ENCODE data around the gene MMRN2.
A peak's percentile ranks its signal among the peaks of the same experiment; 100 is the strongest.
"Not testable (repeated sequence)": the region's sequence is repeated elsewhere in the genome, so short reads cannot be mapped to it uniquely, and the experiment has no call there.

Gene MMRN2

GRCh38 chr10:86957471-86958115 lies at the start of gene MMRN2:
Gene MMRN2, minus strand, starts transcription at chr10:86957615. Its CDS starts 74 bp downstream, at chr10:86957541.
- TF ChIP-seq CTCF (IDR thresholded peaks at IDR 0.05) = no peak
- Histone ChIP-seq H3K4me3 (peak within 1 kb of the TSS; percentile 66), H3K27ac (peak within 1 kb of the TSS; percentile 93 to 94)
- peak; percentile 72 for DNase-seq (ENCODE audit: low spot score)

GRCh38 chr10:87007124-87007523 lies 49.7 kb upstream of the MMRN2 start:
- not testable (repeated sequence) for DNase-seq (ENCODE audit: low spot score); H3K27ac ChIP-seq; H3K4me3 ChIP-seq

- no peak for TF ChIP-seq CTCF (IDR thresholded peaks at IDR 0.05)
- DNase-seq (ENCODE audit: low spot score) = no peak
- no peak overlapping the region for H3K27ac ChIP-seq
- H3K4me3 ChIP-seq = no peak overlapping the region
Observed at GRCh38 chr10:87000491-87000890, 43.1 kb upstream of the MMRN2 start.

DNA sequence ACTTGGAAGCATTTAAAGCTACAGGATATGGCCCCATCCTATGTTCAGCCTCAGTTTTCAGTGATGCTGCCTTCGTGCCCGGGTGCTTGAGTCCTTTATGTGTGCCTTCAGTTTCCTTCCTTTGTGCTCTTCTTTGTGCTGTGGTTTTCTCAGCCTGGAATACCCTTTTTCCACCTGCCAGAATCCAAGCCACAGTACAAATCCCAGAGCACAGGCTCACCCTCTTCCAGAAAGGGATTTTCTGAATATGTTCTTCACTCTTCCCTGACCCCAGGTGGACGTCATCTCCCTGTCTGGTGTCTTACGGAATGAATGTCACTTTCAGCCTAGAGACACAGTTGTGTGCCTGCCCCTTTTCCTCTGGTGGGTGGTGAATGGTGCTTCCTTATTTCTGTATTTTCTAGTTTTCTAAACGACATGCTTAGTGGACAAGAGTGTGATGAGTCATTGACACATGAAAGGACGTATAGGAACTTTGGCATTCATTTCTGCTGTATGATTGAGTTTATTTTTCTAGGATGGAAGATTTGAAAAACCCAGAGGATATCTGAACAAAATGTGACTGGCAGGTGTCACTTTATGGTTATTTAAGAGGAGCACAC lies 42.5 kb upstream of the MMRN2 start:
- not testable (repeated sequence) for DNase-seq (ENCODE audit: low spot score); H3K4me3 ChIP-seq; H3K27ac ChIP-seq

DNA sequence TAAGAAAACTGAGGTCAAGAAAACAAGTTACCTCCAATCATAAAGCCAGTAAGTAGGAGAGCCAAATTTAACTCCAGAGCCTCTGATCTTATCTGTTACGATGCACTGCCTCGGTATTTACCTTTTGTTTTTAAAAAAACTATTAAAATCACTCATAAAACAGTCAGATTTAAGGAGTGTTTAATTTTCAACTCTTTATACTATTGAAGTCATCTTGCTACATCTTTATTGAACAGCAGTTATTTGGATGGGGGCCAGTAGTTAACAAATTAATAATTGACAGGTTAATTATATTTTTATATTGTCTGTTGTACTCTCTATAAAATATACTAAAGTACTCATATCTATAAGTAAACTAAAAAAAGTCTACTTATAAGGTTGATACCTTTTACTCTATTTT lies 35.5 kb upstream of the MMRN2 start:
- H3K27ac ChIP-seq = peak overlapping the region in 1 of 2 donors; percentile 10
- TF ChIP-seq CTCF (IDR thresholded peaks at IDR 0.05) = no peak
- H3K4me3 ChIP-seq = no peak overlapping the region
- DNase-seq (ENCODE audit: low spot score) = no peak

DNA sequence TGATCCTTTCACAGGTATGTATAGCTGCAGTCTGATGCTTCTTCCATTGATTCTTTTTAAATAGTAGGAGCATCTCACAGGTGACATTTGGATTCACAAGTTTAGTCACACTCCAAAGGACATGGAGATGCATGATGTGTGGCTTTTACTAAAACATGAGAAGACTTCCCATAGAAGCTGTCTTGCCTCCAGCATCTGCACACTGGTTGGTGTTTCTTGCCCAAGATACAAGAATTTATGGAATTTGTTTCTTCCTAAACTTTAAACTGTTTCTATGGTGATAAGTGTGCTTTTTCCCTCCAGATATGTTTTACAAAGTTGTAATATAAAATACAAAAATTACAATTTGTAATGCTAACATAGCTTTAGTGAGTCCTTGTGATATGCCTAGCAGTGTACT lies 35.0 kb upstream of the MMRN2 start:
- Histone ChIP-seq H3K4me3 (no peak overlapping the region), H3K27ac (peak overlapping the region in 1 of 2 donors; percentile 10)
- no peak for DNase-seq (ENCODE audit: low spot score)
- TF ChIP-seq CTCF (IDR thresholded peaks at IDR 0.05) = no peak

GRCh38 chr10:86991362-86991761 lies 33.9 kb upstream of the MMRN2 start:
- not testable (repeated sequence) for H3K27ac ChIP-seq; DNase-seq (ENCODE audit: low spot score); H3K4me3 ChIP-seq

GRCh38 chr10:86988520-86988919 lies 31.1 kb upstream of the MMRN2 start:
- no peak for TF ChIP-seq CTCF (IDR thresholded peaks at IDR 0.05)
- DNase-seq (ENCODE audit: low spot score) = no peak
- Histone ChIP-seq H3K4me3 (no peak overlapping the region), H3K27ac (peak overlapping the region in 1 of 2 donors; percentile 7)

DNA sequence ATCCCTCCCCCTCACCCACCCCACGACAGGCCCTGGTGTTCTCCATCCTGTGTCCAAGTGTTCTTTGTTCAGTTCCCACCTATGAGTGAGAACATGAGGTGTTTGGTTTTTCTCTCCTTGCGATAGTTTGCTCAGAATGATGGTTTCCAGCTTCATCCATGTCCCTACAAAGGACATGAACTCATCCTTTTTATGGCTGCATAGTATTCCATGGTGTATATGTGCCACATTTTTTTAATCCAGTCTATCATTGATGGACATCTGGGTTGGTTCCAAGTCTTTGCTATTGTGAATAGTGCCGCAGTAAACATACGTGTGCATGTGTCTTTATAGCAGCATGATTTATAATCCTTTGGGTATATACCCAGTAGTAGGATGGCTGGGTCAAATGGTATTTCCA lies 27.1 kb upstream of the MMRN2 start:
- H3K27ac ChIP-seq; H3K4me3 ChIP-seq; DNase-seq (ENCODE audit: low spot score): not testable (repeated sequence)
